IMR-90 (cell line): ENCODE measurements around the gene GRID1. TPM values are rescaled to one million over a fixed set of nuclear protein-coding genes. Genes with fewer than 3 reads are reported as not detected.

Experiments used
- ATAC-seq: fragments of 200-7000 bp; cut with Tn5 transposase; 2 replicates; pipeline ENCODE4 v1.9.1; 2020; ENCODE audit warnings: low read depth, mild to moderate bottlenecking, moderate library complexity
- BruUV-seq: library from RNA; stranded (reverse); fragments of 400-500 nt; replicated peaks from 2 replicates; lab custom pipeline; 2021; lab: Mats Ljungman, UMichigan
- CTCF ChIA-PET: fragments of 300-600 bp; formaldehyde crosslinking; extraction: SDS; loops from one replicate; lab custom pipeline; 2021; ENCODE audit warnings: antibody characterized with exemption; lab: Yijun Ruan, JAX
- POLR2A ChIA-PET: fragments of 300-600 bp; sonication (Branson Sonifier 250); formaldehyde crosslinking; loops from one replicate; lab custom pipeline; 2022; ENCODE audit warnings: antibody characterized with exemption; ENCODE audit not compliant: unreplicated experiment; lab: Charles Lee
- DNase-seq: peaks from one replicate; pipeline ENCODE4 v3.0.0; 2013
- H2AFZ ChIP-seq: replicated peaks from 2 replicates; pipeline ENCODE3; 2013; ENCODE audit warnings: low read length, mild to moderate bottlenecking; ENCODE audit not compliant: poor library complexity
- H2AK5ac ChIP-seq: 2 replicates; pipeline ENCODE4 v1.6.1; 2013; ENCODE audit warnings: low read depth, low read length, inconsistent platforms
- H2AK9ac ChIP-seq: replicated peaks from 2 replicates; pipeline ENCODE3; 2013; ENCODE audit warnings: mild to moderate bottlenecking, low read depth, low read length, moderate library complexity; ENCODE audit not compliant: poor library complexity
- H2BK120ac ChIP-seq: 2 replicates; pipeline ENCODE4 v1.6.1; 2013; ENCODE audit warnings: low read depth, low read length, inconsistent platforms
- H2BK15ac ChIP-seq: 3 replicates; pipeline ENCODE4 v1.6.1; 2013; ENCODE audit warnings: low read depth, low read length, inconsistent platforms
- H2BK20ac ChIP-seq: 2 replicates; pipeline ENCODE4 v1.6.1; 2013; ENCODE audit warnings: low read depth, mild to moderate bottlenecking, inconsistent platforms, low read length, moderate library complexity
- H2BK5ac ChIP-seq: 2 replicates; pipeline ENCODE4 v1.6.1; 2013; ENCODE audit warnings: mild to moderate bottlenecking, low read depth, low read length, inconsistent platforms; ENCODE audit not compliant: poor library complexity, severe bottlenecking
- H3K14ac ChIP-seq: replicated peaks from 2 replicates; pipeline ENCODE4 v1.6.1; 2013; ENCODE audit warnings: low read depth, low read length, inconsistent platforms
- H3K18ac ChIP-seq: 2 replicates; pipeline ENCODE4 v1.6.1; 2013; ENCODE audit warnings: low read depth, low read length, control low read depth
- H3K23ac ChIP-seq: 2 replicates; pipeline ENCODE4 v1.6.1; 2013; ENCODE audit warnings: low read depth, low read length, inconsistent platforms
- H3K27ac ChIP-seq: 2 replicates; pipeline ENCODE4 v1.5.1; 2013; ENCODE audit warnings: mild to moderate bottlenecking, control low read depth, low read length; ENCODE audit not compliant: insufficient read depth
- H3K27me3 ChIP-seq: 2 replicates; pipeline ENCODE4 v1.6.1; 2013; ENCODE audit warnings: low read length; ENCODE audit not compliant: control insufficient read depth, insufficient read depth
- H3K36me3 ChIP-seq: 2 replicates; pipeline ENCODE4 v1.6.1; 2013; ENCODE audit warnings: low read length, mixed read lengths; ENCODE audit not compliant: control insufficient read depth, insufficient read depth
- H3K4ac ChIP-seq: 2 replicates; pipeline ENCODE4 v1.6.1; 2013; ENCODE audit warnings: low read depth, low read length, inconsistent platforms
- H3K4me1 ChIP-seq: 2 replicates; pipeline ENCODE4 v1.6.1; 2013; ENCODE audit warnings: low read length, mixed read lengths; ENCODE audit not compliant: control insufficient read depth, insufficient read depth
- H3K4me2 ChIP-seq: 2 replicates; pipeline ENCODE4 v1.6.1; 2013; ENCODE audit warnings: low read depth, mild to moderate bottlenecking, control low read depth, low read length, moderate library complexity
- H3K4me3 ChIP-seq: 2 replicates; pipeline ENCODE4 v1.5.1; 2013; ENCODE audit warnings: low read depth, mild to moderate bottlenecking, control low read depth, low read length, moderate library complexity; ENCODE audit not compliant: insufficient read depth
- H3K56ac ChIP-seq: 2 replicates; pipeline ENCODE4 v1.6.1; 2013; ENCODE audit warnings: low read length, inconsistent platforms; ENCODE audit not compliant: insufficient read depth; ENCODE audit errors: extremely low read depth
- H3K79me1 ChIP-seq, 2 experiments: 2 replicates each; pipeline ENCODE4 v1.6.1; 2013; ENCODE audit warnings: low read length in 2 of 2, inconsistent platforms in 1 of 2, low read depth in 1 of 2
- H3K9ac ChIP-seq: 2 replicates; pipeline ENCODE4 v1.6.1; 2013; ENCODE audit warnings: low read depth, low read length, control low read depth
- H3K9me1 ChIP-seq: 2 replicates; pipeline ENCODE4 v1.6.1; 2013; ENCODE audit warnings: low read length, inconsistent platforms; ENCODE audit not compliant: insufficient read depth
- H3K9me3 ChIP-seq: 2 replicates; pipeline ENCODE4 v1.6.1; 2013; ENCODE audit warnings: low read length; ENCODE audit not compliant: control insufficient read depth, insufficient read depth
- H4K20me1 ChIP-seq: 2 replicates; pipeline ENCODE4 v1.6.1; 2013; ENCODE audit warnings: low read length, inconsistent platforms; ENCODE audit not compliant: insufficient read depth
- H4K5ac ChIP-seq: 2 replicates; pipeline ENCODE4 v1.6.1; 2013; ENCODE audit warnings: mild to moderate bottlenecking, low read depth, low read length, control low read depth
- H4K8ac ChIP-seq, 2 experiments: 2 replicates each; pipeline ENCODE4 v1.6.1; 2013; ENCODE audit warnings: low read depth in 2 of 2, low read length in 2 of 2, control low read depth in 1 of 2, inconsistent platforms in 1 of 2
- H4K91ac ChIP-seq: 2 replicates; pipeline ENCODE4 v1.6.1; 2013; ENCODE audit warnings: low read depth, low read length, inconsistent platforms; ENCODE audit not compliant: insufficient read depth
- BHLHE40 ChIP-seq: fragments of 150-350 bp; IDR thresholded peaks from 2 replicates; pipeline ENCODE4 v1.6.1; 2016; ENCODE audit warnings: mild to moderate bottlenecking, low read depth, low read length
- CEBPB ChIP-seq: IDR thresholded peaks from 2 replicates; pipeline ENCODE4 v1.6.1; 2012; ENCODE audit warnings: low read depth, low read length, improper control_type of control experiment
- CHD1 ChIP-seq: IDR thresholded peaks from 2 replicates; pipeline ENCODE4 v1.6.1; 2012; ENCODE audit warnings: low read depth, low read length, improper control_type of control experiment
- FOS ChIP-seq: fragments of 150-350 bp; IDR thresholded peaks from 2 replicates; pipeline ENCODE4 v1.6.1; 2016; ENCODE audit warnings: low read depth, low read length
- MAFK ChIP-seq: IDR thresholded peaks from 2 replicates; pipeline ENCODE4 v1.6.1; 2012; ENCODE audit warnings: low read depth, low read length, improper control_type of control experiment
- MAZ ChIP-seq: IDR thresholded peaks from 2 replicates; pipeline ENCODE4 v1.6.1; 2012; ENCODE audit warnings: low read depth, mild to moderate bottlenecking, low read length, improper control_type of control experiment, moderate library complexity, borderline replicate concordance
- MXI1 ChIP-seq: IDR thresholded peaks from 2 replicates; pipeline ENCODE4 v1.6.1; 2012; ENCODE audit warnings: low read depth, mild to moderate bottlenecking, low read length, moderate library complexity, borderline replicate concordance
- NFE2L2 ChIP-seq: fragments of 150-350 bp; IDR thresholded peaks from 2 replicates; pipeline ENCODE4 v1.6.1; 2016; ENCODE audit warnings: low read depth, mild to moderate bottlenecking, low read length
- POLR2A ChIP-seq: IDR thresholded peaks from 2 replicates; pipeline ENCODE4 v1.6.1; 2012; ENCODE audit warnings: mild to moderate bottlenecking, low read depth, low read length
- RAD21 ChIP-seq: IDR thresholded peaks from 2 replicates; pipeline ENCODE4 v1.6.1; 2012; ENCODE audit warnings: low read length, improper control_type of control experiment
- RCOR1 ChIP-seq: IDR thresholded peaks from 2 replicates; pipeline ENCODE4 v1.6.1; 2012; ENCODE audit warnings: mild to moderate bottlenecking, low read length, improper control_type of control experiment; ENCODE audit not compliant: insufficient replicate concordance
- RFX5 ChIP-seq: IDR thresholded peaks from 2 replicates; pipeline ENCODE4 v1.8.0; 2012; ENCODE audit warnings: low read depth, mild to moderate bottlenecking, low read length, moderate library complexity
- SMC3 ChIP-seq: fragments of 150-350 bp; IDR thresholded peaks from 2 replicates; pipeline ENCODE4 v1.6.1; 2016; ENCODE audit warnings: low read depth, mild to moderate bottlenecking, antibody characterized with exemption, low read length, moderate library complexity
- whole genome bisulfite sequencing, 2 experiments: methylation state at CpG; one replicate each; pipeline versions ENCODE4 v1.1.5 to v1.1.7; 2013; ENCODE audit warnings: missing lambda C conversion rate in 2 of 2; ENCODE audit not compliant: insufficient read length in 1 of 2; ENCODE audit errors: extremely low coverage in 2 of 2; 5-methylcytosine and 5-hydroxymethylcytosine counted together
- dilution Hi-C: fragments of 300-500 bp; cut with HindIII; formaldehyde crosslinking; loops from one replicate; pipeline ENCODE4 v1.14.3; 2018; ENCODE audit warnings: low sequenced_read_pairs; ENCODE audit not compliant: unreplicated experiment
- in situ Hi-C: fragments of 300-500 bp; cut with MboI; formaldehyde crosslinking; loops from 3 replicates; pipeline ENCODE4 v1.14.3; 2019; ENCODE audit warnings: low sequenced_read_pairs, inconsistent platforms, mixed read lengths
- intact Hi-C: fragments of 100-400 bp; cut with micrococcal nuclease; formaldehyde crosslinking; loops from 2 replicates; pipeline ENCODE4 v1.10.0; 2022
- polyA plus RNA-seq, 3 experiments: library from polyadenylated mRNA; depleted of rRNA; stranded (reverse); fragments of >200 nt; gene quantifications; 2 replicates each; pipeline ENCODE4 v1.2.3, GENCODE V29; 2012; ENCODE audit warnings: low replicate concordance in 1 of 3
- total RNA-seq: library from RNA; depleted of rRNA; stranded (reverse); fragments of >200 nt; gene quantifications from 2 replicates; pipeline ENCODE4 v1.2.3, GENCODE V29; 2012
- TF ChIP-seq, protein P1 (sequence below): conservative IDR thresholded peaks from 2 replicates; pipeline ENCODE4 v1.5.1; 2012; ENCODE audit warnings: mild to moderate bottlenecking, low read depth, low read length, improper control_type of control experiment
- TF ChIP-seq, protein P2 (sequence below): fragments of 150-350 bp; IDR thresholded peaks from 2 replicates; pipeline ENCODE4 v1.6.1; 2016; ENCODE audit warnings: low read depth, mild to moderate bottlenecking, low read length, moderate library complexity, borderline replicate concordance
- TF ChIP-seq, protein P3 (sequence below): fragments of 150-350 bp; IDR thresholded peaks from 2 replicates; pipeline ENCODE4 v1.6.1; 2017; ENCODE audit warnings: mild to moderate bottlenecking, antibody characterized with exemption, low read length, low read depth

Gene GRID1
- total and polyA plus RNA-seq, 2 of the 4 experiments (the other 2 are of a cell fraction) = not detected

DNA sequence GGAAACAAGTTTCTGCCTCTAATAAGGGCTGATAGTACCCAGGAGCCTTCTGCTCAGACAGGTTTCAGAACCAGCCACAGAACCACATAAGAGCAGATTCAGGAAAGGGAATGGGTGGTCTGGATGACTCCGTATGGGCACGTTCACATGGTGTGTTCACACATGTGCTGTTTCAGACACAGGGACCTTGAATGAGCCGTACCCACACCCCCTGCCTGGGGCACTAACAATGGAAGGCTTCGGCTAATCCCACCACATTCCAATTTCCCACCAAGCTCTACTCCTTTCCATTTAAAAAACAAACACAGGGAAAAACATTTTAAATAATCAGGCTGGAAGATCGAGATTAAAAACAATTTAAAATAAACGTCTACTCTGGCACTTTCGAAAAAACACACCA is 217.3 kb downstream of the GRID1 start:
- 30% methylated on average over 2 of the region's 7 CpGs; no CpG with 5 or more reads in 1 of the 2 experiments for WGBS, 2 experiments
- Histone ChIP-seq H2AK9ac (no peak overlapping the region), H3K4ac (no peak overlapping the region), H2BK120ac (no peak overlapping the region), H4K20me1 (no peaks in the 10 kb centered on the region), H4K91ac (no peak overlapping the region), H3K14ac (no peak overlapping the region), H3K18ac (no peak overlapping the region), H2BK20ac (no peak overlapping the region), H3K4me3 (no peak overlapping the region), H3K9me3 (no peaks in the 10 kb centered on the region), H2AFZ (no peak overlapping the region), H3K27ac (no peak overlapping the region), H3K9me1 (no peaks in the 10 kb centered on the region), H3K9ac (no peak overlapping the region), H3K36me3 (no peaks in the 10 kb centered on the region), H3K79me1 (no peaks in the 10 kb centered on the region), H3K56ac (no peak overlapping the region), H2BK5ac (no peak overlapping the region), H3K27me3 (no peaks in the 10 kb centered on the region), H2AK5ac (no peak overlapping the region), H3K4me1 (no peaks in the 10 kb centered on the region), H3K23ac (no peak overlapping the region), H3K4me2 (no peak overlapping the region), H2BK15ac (no peak overlapping the region), H4K8ac (no peak overlapping the region), H4K5ac (no peak overlapping the region)
- intact Hi-C loops = no loop called here
- TF ChIP-seq MXI1 (no peak), CHD1 (no peak), RFX5 (no peak), NFE2L2 (no peak), RAD21 (no peak), FOS (no peak), BHLHE40 (no peak), MAZ (no peak), SMC3 (no peak), CEBPB (no peak), POLR2A (no peak), RCOR1 (no peak), MAFK (no peak)
- TF ChIP-seq, protein P1, sequence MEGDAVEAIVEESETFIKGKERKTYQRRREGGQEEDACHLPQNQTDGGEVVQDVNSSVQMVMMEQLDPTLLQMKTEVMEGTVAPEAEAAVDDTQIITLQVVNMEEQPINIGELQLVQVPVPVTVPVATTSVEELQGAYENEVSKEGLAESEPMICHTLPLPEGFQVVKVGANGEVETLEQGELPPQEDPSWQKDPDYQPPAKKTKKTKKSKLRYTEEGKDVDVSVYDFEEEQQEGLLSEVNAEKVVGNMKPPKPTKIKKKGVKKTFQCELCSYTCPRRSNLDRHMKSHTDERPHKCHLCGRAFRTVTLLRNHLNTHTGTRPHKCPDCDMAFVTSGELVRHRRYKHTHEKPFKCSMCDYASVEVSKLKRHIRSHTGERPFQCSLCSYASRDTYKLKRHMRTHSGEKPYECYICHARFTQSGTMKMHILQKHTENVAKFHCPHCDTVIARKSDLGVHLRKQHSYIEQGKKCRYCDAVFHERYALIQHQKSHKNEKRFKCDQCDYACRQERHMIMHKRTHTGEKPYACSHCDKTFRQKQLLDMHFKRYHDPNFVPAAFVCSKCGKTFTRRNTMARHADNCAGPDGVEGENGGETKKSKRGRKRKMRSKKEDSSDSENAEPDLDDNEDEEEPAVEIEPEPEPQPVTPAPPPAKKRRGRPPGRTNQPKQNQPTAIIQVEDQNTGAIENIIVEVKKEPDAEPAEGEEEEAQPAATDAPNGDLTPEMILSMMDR = no peak
- TF ChIP-seq, protein P2, sequence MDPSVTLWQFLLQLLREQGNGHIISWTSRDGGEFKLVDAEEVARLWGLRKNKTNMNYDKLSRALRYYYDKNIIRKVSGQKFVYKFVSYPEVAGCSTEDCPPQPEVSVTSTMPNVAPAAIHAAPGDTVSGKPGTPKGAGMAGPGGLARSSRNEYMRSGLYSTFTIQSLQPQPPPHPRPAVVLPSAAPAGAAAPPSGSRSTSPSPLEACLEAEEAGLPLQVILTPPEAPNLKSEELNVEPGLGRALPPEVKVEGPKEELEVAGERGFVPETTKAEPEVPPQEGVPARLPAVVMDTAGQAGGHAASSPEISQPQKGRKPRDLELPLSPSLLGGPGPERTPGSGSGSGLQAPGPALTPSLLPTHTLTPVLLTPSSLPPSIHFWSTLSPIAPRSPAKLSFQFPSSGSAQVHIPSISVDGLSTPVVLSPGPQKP = no peak
- TF ChIP-seq, protein P3, sequence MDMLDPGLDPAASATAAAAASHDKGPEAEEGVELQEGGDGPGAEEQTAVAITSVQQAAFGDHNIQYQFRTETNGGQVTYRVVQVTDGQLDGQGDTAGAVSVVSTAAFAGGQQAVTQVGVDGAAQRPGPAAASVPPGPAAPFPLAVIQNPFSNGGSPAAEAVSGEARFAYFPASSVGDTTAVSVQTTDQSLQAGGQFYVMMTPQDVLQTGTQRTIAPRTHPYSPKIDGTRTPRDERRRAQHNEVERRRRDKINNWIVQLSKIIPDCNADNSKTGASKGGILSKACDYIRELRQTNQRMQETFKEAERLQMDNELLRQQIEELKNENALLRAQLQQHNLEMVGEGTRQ = no peak
- ATAC-seq = no peak
- ChIA-PET POLR2A (no interaction called here), CTCF (no interaction called here)
- in situ Hi-C loops = no loop called here
- DNase-seq = no peak
- no TSS peak for BruUV-seq
- dilution Hi-C loops = no loop called here
